HG03432 (cell line): ENCODE measurements around the gene DNLZ.

Experiments used
- ATAC-seq: cut with Tn5 transposase; IDR thresholded peaks from one replicate; pipeline ENCODE4 v1.9.1; 2021; ENCODE audit warnings: mild to moderate bottlenecking, moderate library complexity; ENCODE audit not compliant: unreplicated experiment

DNLZ gene

DNA sequence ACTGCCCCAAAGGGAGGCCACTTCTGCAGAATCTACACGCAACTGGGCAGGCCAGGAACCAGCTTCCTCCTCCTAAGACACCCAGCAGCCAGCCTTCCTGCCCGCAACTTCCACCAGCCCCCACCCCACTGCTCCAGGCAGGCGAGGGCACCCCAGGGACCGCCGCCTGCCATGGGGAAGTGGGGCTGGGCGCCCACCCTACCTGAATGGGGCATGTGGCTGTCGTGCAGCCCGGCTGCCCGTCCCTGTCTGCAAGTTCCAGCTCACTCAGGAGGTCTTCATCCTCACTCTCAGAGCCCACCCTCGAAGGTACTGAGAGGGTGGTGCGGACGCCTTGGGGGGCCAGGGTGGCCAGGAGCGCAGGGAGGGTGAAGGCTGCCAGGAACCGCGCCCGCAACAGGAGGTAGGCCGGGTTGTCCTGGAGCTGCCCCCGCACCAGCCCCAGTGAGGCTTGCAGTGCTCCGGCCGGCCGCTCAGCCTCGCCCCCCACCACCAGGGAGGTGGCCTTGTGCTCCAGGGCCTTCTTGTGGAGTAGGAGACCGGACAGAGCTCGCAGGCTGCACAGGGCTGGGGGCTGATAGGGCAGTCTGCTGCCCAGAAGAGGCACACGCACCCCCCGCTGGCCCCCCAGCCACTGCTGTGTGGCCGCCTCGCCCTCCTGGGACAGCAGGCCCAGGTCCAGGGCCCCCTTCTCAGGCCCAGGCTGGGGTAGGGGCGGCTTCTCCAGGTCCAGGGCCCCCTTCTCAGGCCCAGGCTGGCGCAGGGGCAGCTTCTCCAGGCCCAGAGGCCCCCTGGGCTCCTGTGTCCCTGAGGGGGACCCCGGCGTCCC, 14.0 kb upstream of the DNLZ start:
- no peak for ATAC-seq

DNA sequence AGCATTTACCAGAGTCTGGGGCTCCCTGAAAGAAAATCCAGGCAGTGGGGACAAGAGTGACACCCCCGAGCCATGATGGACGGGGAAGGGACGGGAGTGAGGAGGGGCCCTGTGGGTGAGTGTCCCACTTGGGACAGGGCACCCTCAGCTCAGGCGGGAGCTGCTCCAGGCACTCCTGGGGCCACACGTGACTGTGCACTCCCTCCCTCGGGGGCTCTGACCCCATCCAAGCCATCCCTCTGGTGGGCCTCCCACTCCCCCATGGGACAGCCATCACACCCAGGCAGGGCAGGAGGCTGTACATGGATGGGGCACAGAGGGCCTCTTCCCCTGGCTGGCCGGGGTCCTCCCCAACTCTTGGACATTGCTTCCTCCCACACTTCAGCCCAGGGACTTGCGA, 12.9 kb upstream of the DNLZ start:
- no peak for ATAC-seq

DNA sequence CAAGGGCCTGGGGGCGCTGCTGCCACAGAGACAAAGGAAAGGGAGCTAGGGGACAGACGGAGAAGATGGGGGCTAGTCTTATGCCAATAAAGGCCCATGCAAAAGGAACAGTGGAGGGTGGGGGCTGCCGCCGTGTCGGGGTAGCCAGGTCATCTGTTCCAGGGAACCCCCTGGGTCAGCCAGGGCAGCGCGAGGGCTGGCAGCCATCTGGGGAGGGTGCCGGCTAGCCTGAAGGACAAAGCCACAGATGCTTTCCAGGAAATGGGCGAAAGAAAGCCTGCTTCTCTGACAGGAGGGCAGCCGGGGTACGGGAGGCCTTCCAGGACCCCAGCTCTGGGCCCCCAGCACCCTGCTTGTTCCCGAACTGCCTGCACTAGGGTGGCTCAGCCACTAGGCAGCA, 11.6 kb upstream of the DNLZ start:
- ATAC-seq = no peak

DNA sequence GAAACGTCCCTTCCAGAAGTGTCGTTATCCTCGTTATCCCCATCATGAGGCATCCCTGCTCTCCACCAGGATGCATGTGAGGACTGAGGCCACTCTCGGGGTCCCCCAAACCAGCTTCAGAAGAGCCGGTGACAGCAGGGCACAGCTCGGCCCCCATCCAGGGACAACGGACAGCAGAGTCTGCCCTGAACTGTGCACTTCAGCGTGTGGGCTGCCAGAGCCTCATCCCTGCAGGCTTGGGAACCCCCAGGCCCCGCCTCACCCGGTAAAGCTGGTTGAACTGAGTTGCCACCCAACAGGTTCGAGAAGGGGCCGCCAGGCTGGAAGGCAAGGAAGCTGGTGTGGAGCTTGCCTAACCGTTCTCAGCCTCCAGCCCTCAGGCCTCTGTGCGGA, 10.6 kb upstream of the DNLZ start:
- ATAC-seq = no peak

DNA sequence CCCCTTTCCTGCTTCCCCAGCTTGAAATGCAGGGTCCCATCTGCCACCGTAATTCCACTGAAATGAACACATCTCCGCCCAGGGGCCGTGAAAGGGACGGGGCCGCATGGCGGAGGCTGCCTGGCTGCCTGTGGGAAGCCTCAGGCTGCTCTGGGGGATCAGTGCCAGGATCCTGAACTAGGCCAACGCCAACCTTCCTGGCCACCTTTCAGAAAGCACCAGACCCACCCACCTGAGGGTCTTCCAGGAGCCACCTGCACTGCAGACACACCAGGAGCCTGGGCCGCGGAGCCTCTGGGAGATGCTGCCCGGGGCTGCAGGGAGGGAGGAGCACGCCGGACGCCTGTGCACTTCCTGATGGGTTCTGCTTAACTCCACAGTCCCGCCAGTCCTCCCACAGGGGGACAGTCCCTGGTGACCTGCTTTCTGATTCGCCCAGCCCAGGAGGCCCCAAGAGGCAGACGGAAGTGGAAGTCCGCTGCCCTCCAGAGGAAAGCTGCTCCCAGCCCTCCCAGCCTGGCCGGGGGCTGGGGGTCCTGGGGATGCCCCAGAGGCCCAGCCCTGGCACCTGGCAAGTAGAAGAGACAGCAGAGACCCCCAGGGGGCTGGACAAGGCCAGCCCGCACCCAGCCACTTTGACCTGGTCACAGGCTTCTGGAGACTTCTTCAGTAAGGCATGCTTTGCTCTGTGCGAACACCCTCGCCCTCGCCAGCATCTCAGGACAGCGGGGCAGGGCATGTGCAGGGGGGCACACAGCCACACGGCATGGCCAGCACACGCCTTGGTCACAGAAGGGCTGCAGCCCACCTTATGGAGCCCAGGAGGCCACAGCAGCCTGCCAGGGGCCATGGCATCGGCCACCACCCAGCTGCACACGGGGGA, 10.0 kb upstream of the DNLZ start, which contains the start of gene CARD9:
Gene CARD9 (minus strand): TSS at position 370 of the 883 bp plus-strand sequence. CDS start 1,591 bp downstream, outside the sequence.
- no peak for ATAC-seq

DNA sequence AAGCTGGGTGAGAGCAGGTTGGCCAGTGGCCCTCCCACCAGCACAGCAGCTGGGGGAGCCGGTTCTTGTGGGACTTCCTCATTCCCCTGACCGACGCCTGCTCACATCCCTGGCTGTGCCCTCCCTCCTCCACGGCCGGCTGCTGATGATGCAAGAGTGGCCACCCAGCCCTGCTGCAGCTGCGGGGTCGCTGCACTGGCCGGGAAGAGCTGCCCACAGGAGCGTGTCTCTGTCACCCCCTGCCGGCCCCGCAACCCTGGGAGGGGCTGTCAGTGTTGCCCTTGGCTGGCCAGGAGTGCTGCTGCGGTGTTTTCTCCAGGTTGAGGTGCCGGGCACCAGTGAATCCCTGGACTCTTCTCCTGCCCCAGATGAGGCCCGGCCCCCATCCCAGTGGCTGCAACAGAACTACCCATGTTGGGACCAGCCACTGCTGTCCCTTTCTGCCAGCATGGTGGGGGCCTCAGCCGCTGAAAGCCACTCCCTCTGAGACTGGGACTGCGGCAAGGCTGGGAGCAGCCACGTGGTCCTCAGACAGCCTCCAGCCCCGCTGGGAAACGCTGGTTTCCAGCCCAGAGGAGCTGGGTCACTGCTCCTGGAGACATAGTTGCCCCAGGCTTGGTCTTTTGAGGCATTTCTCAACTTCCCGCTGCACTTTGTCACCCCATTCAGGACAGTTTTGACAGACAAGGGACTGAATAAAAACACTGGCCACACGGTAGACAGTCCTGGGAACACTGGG, 9.2 kb upstream of the DNLZ start:
- no peak for ATAC-seq

DNA sequence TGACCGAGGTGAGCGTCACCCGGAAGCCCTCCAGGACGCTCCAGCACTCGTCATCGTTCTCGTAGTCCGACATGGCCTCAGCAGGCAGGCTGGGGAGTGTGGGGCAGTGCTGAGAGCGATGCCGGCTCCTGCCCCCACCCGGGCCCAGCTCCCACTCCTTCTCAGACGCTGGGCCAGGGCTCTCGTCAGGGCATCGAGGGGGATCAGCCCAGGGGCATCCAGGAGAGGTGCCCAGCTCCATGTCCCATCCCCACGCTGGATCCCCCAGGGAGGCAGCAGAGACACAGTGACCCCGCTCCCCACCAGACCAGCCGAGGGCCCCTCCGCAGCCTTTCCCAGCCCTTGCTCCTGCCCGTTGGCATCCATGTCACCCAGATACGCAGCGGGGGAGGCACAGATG, 8.5 kb upstream of the DNLZ start:
- no peak for ATAC-seq

DNA sequence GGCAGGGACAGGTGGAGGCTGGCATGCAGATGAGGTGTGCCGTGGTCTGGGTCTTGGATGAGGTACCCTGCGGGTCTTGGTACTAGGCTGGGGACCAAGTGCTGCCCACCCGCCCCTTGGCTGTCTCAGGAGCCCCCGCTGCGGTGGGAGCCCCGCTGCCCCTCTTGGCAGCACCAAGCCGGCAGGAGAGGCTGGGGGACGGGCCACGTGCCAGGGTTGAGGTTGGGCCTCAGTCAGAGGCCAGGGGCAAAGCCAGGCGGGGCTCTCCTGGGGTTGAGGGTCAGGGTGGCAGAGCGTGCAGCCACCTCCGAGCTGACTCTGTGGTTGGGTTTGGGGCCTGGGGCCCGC, 8.0 kb upstream of the DNLZ start:
- no peak for ATAC-seq

DNA sequence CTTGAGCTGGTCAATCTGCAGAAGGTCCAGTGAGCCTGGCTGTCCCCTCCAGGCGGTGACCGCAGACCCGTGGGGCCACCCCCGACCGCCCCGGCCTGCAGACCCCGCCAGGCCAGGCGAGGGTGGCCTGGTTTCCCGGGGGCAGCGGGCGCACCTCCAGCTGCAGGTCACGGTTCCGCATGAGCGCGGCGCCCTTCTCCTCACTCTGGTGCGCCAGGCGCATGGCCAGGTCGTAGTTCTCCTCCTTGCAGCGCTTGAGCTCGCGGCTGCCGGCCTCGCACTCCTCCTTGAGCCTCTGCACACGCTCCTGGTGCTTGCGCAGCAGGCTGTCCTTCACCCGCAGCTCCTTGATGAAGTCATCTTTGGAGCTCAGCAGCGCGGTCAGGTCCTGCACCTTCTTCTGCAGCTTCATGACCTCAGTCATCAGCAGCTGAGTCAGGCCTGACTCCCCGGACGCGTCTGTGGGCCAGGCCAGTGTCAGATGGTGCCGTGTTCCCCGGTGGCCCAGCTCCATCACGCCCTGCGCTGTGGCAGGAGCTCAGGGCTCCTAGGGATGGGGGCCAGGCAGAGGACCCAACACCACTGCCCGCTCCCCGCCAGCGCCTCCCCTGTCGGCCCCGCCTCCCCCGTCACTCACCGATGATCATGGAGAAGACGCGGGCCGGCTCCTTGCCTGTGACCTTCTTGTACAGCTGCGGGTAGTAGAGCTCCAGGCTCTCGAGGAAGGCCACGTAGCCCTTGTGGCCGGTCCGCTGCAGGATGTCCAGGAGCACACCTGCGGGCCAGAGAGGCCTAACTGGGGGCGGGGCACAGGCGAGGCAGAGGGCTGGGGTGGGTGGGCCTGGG, 7.4 kb upstream of the DNLZ start:
- no peak for ATAC-seq

DNA sequence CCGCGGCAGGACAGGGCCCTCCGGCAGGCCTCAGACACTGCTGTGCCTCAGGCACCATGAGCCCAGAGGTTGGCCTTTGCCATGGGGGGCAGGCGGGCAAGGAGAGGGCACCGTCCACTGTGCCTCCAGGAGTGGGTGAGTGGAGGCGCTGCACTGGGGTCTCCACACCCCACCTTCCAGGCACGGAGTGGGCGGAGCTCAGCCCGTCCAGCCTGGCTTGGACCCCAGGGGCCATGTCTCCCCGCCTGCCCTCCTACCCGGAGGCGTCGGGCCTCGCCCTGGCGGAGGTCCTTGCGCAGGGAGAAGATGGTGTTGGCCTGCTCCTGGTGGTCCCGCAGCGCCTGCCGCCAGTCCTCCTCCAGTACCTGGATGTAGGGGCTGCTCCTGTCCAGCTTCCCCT, 6.5 kb upstream of the DNLZ start:
- no peak for ATAC-seq

DNA sequence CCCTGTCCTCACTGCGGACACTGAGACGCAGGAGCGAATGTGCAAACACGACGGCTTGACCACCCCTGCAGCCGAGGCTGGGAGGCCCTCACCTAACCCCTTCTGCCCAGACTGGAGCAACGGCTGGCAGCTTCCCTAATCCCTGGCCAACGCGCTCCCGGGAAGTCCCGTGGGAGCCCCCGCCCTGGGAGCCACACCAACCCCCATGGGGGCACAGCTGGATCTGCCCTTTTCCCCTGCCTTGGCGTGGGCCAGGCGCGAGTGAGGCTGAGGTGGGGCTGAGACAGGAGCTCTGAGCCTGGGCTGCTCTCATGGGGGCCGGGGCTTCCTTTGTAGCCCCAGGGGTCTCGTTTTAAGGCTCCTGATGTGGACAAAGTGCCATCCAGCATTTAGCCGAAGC, 4.6 kb upstream of the DNLZ start:
- no peak for ATAC-seq

DNA sequence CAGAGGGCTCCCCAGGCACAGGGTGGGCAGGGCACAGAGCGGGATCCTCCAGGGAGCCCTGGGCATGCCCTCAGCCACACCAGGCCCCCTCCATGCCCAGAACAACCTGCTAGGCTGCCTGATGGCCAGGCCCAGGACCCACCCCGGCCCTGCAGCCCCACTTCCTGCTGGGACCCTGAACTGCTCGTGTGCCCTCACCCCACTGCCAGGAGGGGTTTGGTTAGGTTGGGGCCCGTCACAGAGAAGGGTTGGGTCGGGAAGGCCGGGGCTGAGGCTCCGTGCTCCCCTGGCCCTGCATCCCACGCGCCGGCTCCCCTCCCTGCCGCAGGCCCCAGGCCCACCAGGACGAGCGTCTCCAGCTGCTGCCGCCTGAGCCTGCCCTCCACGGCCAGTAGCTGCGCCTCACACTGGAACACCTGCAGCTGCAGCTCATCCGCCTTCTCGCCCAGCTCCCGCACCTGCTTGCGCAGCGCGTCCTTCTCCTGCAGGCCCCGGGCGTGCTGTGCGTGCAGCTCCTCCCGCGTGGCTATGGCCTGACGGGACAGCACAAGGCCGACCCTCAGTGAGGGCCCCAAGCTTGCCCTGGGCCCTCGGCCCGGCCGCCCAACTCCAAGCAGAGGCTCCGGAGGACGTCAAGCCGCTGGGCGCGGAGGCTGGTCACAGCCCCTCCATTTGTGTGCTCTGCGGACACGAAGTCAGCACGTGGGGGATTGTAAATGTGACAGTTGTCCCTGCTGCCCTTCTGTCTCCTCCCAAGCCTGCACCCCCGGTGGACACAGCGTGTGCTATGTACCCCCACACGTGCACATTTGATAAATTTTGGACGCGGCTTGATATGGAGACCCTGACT, 4.0 kb upstream of the DNLZ start:
- ATAC-seq = no peak

DNA sequence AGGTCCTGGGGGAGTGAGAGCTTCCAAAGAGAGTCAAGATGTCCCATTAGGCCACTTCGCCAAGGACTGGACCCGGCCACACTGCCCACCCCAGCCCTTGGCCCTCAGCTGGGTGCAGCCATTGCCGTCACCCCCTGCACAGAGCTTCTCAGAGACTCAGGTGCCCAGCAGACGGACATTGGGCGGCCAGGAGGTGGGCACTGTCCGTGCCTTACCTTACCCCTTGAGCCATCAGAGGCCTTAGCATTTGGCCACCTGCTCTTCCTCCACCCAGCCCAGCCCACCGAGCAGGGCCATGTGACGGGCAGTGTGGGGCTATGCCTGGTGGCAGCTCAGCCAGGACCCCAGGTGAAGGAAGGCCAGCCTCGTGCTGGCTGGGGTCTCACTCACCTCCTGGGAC, 3.3 kb upstream of the DNLZ start:
- no peak for ATAC-seq

DNA sequence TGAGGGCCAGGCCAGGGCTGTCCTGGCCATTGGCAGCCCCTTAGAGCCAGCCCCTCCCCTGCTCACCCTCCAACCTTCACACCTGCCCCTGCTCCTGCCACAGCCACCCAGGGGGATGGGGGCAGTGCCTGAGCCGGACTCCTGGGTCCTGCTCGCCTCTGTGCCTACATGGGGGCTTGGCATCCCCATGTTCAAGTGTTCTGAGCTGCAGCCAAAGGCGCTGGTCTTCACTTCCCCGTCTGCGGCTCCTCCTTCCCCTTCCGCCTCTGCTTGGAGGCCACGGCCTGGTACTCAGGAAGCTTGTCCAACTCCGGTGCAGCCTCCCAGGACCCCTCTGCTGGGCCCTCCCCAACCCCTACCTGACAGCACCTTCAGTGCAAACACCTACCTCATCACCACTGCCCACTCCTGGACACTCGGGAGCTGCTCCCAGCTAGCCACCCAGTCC, 2.3 kb upstream of the DNLZ start:
- ATAC-seq = no peak

DNA sequence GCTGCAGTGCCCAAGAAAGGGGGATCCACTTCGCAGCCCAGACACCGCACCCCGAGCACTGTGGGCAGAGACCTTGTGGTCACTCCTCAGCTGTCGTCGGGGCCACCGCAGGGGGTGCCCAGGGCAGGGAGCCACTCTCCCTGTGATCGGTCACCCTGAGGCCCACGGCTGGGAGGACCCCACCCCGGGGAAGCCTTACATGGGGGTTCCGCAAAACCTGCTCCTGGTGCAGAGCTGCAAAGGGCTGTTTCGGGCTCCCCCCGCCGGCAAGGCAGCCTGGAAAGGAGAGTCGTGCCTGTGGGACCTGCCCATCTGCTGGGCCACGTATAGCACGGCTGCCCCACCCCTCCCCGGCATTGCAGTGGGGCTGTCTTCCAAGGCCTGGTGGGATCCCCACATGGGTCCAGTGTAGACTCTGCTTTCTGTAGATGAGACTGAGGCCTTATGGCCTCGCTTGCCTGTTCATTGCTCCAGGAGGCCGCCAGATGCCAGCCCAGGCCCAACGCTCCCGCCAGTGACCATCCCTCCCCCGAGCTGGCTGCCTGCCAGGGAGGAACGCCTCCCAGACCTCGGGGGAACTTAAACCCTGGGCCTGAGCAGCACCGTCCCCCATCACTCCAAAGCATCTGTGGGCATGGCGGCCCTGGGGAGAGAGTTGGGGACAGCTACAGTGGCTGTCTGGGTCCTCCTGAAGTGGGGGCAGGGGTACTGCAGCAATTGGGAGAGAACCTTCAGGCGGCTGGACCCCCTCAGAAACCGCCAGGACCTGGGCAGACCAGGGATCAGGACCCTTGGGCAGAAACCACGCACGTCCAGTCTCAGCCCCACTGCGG, 1.6 kb upstream of the DNLZ start:
- ATAC-seq = no peak

DNA sequence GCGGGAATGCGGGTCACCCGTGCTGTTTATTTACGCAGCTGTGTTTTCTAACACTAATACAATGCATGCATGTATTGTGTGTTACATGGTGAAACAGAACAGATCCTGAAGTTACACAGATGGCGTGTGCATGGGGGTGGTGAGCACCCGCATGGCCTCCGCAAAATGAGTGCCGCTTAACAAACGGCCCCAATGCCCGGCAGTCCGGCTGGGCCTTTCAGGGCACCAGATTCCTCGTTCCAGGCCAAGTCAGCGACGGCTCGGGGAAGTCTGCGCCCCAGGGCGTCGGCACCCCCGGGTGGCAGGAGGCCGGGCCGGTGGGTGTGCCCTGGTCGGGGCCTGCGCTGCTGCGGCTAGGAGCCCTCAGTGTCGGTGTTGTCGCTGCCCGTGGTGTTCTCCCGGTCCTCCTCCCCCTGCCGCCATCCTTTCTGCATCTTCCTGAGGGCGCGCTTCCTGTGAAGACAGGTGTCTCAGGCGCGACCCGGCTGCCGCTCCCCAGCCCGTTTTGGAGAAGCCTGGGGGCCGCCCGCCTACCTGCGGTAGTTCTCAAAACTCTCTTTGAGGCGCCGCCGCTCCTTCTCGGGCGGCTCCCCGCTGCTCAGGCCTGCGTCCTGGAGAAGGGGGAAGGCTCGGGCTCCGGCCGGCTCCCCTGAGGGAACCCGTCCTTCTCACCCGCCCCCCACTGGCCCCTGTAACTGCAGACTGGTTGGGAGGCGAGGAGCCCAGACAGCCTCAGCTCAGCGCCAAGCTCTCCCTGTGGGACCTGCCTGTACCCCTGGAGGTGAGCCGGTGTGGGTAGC, 605 bp upstream of the DNLZ start:
- no peak for ATAC-seq

DNA sequence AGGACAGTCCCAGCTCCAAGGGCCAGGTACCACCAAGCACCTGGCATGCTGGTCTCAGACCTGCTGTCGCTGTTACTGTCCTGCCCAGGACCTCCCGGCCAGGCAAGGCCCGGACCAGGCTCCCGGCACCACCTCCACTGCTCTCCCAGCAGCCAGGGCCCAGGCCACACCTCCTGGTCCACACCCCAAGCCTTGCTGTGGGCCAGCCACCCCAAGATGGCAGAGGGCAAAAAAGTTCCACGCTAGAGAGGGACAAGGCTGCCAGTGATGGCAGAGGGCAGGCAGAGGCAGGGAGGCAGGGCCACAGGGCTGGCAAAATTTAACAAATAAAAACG, 1.1 kb downstream of the DNLZ start:
- ATAC-seq = no peak
